OCI-LY7 (cell line): ENCODE data around the gene GJA9.

Source experiments
- EZH2phosphoT487 ChIP-seq: fragments of 200-600 bp; sonication (generic); IDR thresholded peaks from 2 replicates; pipeline ENCODE4 v1.6.1; 2018; ENCODE audit warnings: low read depth, borderline replicate concordance, mild to moderate bottlenecking, mixed run types, antibody characterized with exemption, low read length, moderate library complexity, mixed read lengths
- TF ChIP-seq, protein P1 (sequence below): fragments of 200-600 bp; sonication (generic); conservative IDR thresholded peaks from 2 replicates; pipeline ENCODE4 v1.5.1; 2014; ENCODE audit warnings: mild to moderate bottlenecking, antibody characterized with exemption, low read length, moderate library complexity, mixed read lengths

DNA sequence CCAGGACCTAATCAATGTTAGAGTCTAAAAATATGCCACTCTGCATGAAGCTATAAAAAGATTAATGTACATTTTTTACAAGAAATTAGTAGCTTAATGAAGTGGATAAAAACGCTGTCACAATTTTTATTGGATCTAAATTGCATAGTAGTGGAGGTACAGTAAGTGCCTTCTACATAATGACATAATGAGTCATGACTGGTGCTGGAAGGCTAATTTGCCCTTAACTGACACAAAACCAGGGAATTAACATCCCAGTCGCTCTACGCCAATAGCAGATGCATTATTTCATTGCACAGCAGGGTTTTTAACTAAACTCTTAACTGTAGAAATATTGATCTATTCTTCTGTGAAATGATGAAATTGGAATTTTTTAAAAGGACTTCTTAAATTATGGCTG, 55.1 kb downstream of the GJA9 start:
- TF ChIP-seq, protein P1, sequence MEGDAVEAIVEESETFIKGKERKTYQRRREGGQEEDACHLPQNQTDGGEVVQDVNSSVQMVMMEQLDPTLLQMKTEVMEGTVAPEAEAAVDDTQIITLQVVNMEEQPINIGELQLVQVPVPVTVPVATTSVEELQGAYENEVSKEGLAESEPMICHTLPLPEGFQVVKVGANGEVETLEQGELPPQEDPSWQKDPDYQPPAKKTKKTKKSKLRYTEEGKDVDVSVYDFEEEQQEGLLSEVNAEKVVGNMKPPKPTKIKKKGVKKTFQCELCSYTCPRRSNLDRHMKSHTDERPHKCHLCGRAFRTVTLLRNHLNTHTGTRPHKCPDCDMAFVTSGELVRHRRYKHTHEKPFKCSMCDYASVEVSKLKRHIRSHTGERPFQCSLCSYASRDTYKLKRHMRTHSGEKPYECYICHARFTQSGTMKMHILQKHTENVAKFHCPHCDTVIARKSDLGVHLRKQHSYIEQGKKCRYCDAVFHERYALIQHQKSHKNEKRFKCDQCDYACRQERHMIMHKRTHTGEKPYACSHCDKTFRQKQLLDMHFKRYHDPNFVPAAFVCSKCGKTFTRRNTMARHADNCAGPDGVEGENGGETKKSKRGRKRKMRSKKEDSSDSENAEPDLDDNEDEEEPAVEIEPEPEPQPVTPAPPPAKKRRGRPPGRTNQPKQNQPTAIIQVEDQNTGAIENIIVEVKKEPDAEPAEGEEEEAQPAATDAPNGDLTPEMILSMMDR: no peak
- TF ChIP-seq EZH2phosphoT487: no peak
